ENCODE results near the gene LAMB2. TPM values are rescaled to one million over a fixed set of nuclear protein-coding genes. Genes with fewer than 3 reads are reported as not detected.

Gene LAMB2
- total RNA-seq, 2 experiments from 2014 or later = 0.36 to 0.60 TPM

GRCh38 chr3:49092938-49093852 is 39.7 kb downstream of the LAMB2 start:
- ChIA-PET POLR2A (interaction anchor here (0.6 to 3.6 kb wide), 44 partner anchors 9 to 1475 kb away, joined by 3 to 92 read pairs (median 6); partner anchors contain the start of genes AMIGO3, ARIH2, CELSR3 and DAG1), CTCF (interaction anchor here (0.7 to 3.8 kb wide), 17 partner anchors 10 to 458 kb away, joined by 3 to 28 read pairs (median 6); partner anchors contain the start of genes IMPDH2, NDUFAF3, QARS1 and SLC26A6)
- no peak for TF ChIP-seq CTCF (IDR thresholded peaks at IDR 0.05)
- Mint-ChIP-seq H3K9me3 (no peaks in the 10 kb centered on the region), H3K36me3 (ENCODE audit: low read depth) (peaks cover 52% of the 10 kb centered on the region), H3K4me3 (peak overlapping the region; percentile 96), H3K27ac (peak overlapping the region; percentile 95), H3K4me1 (ENCODE audit: low read depth) (peaks cover 47% of the 10 kb centered on the region), H3K27me3 (no peaks in the 10 kb centered on the region)
- H3K9me3 ChIP-seq (ENCODE audit: control insufficient read depth in 1 of 2, insufficient read depth in 1 of 2, low read length in 2 of 2) = no peaks in the 10 kb centered on the region
- no peaks in the 10 kb centered on the region for H3K27me3 ChIP-seq (ENCODE audit: control insufficient read depth in 1 of 2, insufficient read depth in 2 of 2, low read length in 2 of 2)
- H3K4me3 ChIP-seq (ENCODE audit: low read length) = peak overlapping the region; percentile 87
- peaks cover 52% of the 10 kb centered on the region for H3K4me1 ChIP-seq (ENCODE audit: insufficient read depth, low read length)
- intact Hi-C loops (cut with DNase I, micrococcal nuclease) = loop anchor here (1.0 to 5.0 kb wide), 5 partner anchors 62 to 1616 kb away; partner anchors contain the start of genes DAG1 (in 1 of the 2), NDUFAF3 (in 1 of the 2), RHOA (in 1 of the 2) and SCAP (in 1 of the 2)
- peak; percentile 32 for ATAC-seq (ENCODE audit: poor library complexity)
- H3K36me3 ChIP-seq (ENCODE audit: insufficient read depth, low read length) = peaks cover 36% of the 10 kb centered on the region
- DNase-seq = peak; percentile 70 to 91 (median 80)
- peak overlapping the region; percentile 74 to 93 for H3K27ac ChIP-seq (ENCODE audit: low read depth in 1 of 2, low read length in 2 of 2)

GRCh38 chr3:49081429-49081828 is 51.4 kb downstream of the LAMB2 start:
- Histone ChIP-seq H3K36me3 (ENCODE audit: insufficient read depth, low read length) (peaks cover 36% of the 10 kb centered on the region), H3K4me1 (ENCODE audit: insufficient read depth, low read length) (peaks cover 9% of the 10 kb centered on the region), H3K27ac (ENCODE audit: low read depth in 1 of 2, low read length in 2 of 2) (no peak overlapping the region), H3K27me3 (ENCODE audit: control insufficient read depth in 1 of 2, insufficient read depth in 2 of 2, low read length in 2 of 2) (no peaks in the 10 kb centered on the region), H3K9me3 (ENCODE audit: control insufficient read depth in 1 of 2, insufficient read depth in 1 of 2, low read length in 2 of 2) (no peaks in the 10 kb centered on the region), H3K4me3 (ENCODE audit: low read length) (no peak overlapping the region)
- H3K9me3 Mint-ChIP-seq = no peaks in the 10 kb centered on the region
- intact Hi-C loops (cut with DNase I, micrococcal nuclease) = no loop called here
- peaks cover 23% of the 10 kb centered on the region for H3K4me1 Mint-ChIP-seq (ENCODE audit: low read depth)
- ChIA-PET CTCF (interaction anchor here (1.2 kb wide), 2 partner anchors 13 to 63 kb away, joined by 3 read pairs; partner anchors contain the start of gene QRICH1), POLR2A (interaction anchor here (1.5 kb wide), 1 partner anchor 12 kb away, joined by 7 read pairs; the partner anchor contains the start of gene QRICH1)
- TF ChIP-seq CTCF (IDR thresholded peaks at IDR 0.05) = no peak
- ATAC-seq (ENCODE audit: poor library complexity) (no peak), DNase-seq (no peak)
- no peak overlapping the region for H3K27ac Mint-ChIP-seq
- no peaks in the 10 kb centered on the region for H3K27me3 Mint-ChIP-seq
- peaks cover 24% of the 10 kb centered on the region for H3K36me3 Mint-ChIP-seq (ENCODE audit: low read depth)
- no peak overlapping the region for H3K4me3 Mint-ChIP-seq

GRCh38 chr3:49079270-49079669 is 53.6 kb downstream of the LAMB2 start:
- no peak for ATAC-seq (ENCODE audit: poor library complexity)
- POLR2A ChIA-PET = no interaction called here
- no peaks in the 10 kb centered on the region for H3K27me3 ChIP-seq (ENCODE audit: control insufficient read depth in 1 of 2, insufficient read depth in 2 of 2, low read length in 2 of 2)
- peaks cover 52% of the 10 kb centered on the region for H3K36me3 ChIP-seq (ENCODE audit: insufficient read depth, low read length)
- H3K4me3 ChIP-seq (ENCODE audit: low read length) = no peak overlapping the region
- no peak overlapping the region for H3K4me3 Mint-ChIP-seq
- H3K4me1 ChIP-seq (ENCODE audit: insufficient read depth, low read length) = peaks cover 9% of the 10 kb centered on the region
- no peaks in the 10 kb centered on the region for H3K9me3 Mint-ChIP-seq
- no peak for TF ChIP-seq CTCF (IDR thresholded peaks at IDR 0.05)
- H3K27ac Mint-ChIP-seq = no peak overlapping the region
- peaks cover 42% of the 10 kb centered on the region for H3K36me3 Mint-ChIP-seq (ENCODE audit: low read depth)
- DNase-seq = no peak
- intact Hi-C loops (cut with DNase I, micrococcal nuclease) = no loop called here
- CTCF ChIA-PET = interaction anchor here (1.1 to 1.2 kb wide), 2 partner anchors 15 to 57 kb away, joined by 4 to 5 read pairs; partner anchors contain the start of genes NDUFAF3 and QRICH1
- no peaks in the 10 kb centered on the region for H3K27me3 Mint-ChIP-seq
- H3K4me1 Mint-ChIP-seq (ENCODE audit: low read depth) = peaks cover 23% of the 10 kb centered on the region
- no peaks in the 10 kb centered on the region for H3K9me3 ChIP-seq (ENCODE audit: control insufficient read depth in 1 of 2, insufficient read depth in 1 of 2, low read length in 2 of 2)
- H3K27ac ChIP-seq (ENCODE audit: low read depth in 1 of 2, low read length in 2 of 2) = no peak overlapping the region
